HG03045 (cell line): ENCODE data around the gene TBC1D24.

Source experiments
- ATAC-seq: cut with Tn5 transposase; IDR thresholded peaks from one replicate; pipeline ENCODE4 v1.9.1; 2021; ENCODE audit warnings: mild to moderate bottlenecking, moderate library complexity; ENCODE audit not compliant: unreplicated experiment

The TBC1D24 gene

GRCh38 chr16:2514333-2515179, 39.6 kb downstream of the TBC1D24 start:
- ATAC-seq, result no peak

- ATAC-seq, result no peak
Observed at GRCh38 chr16:2515180-2515851, 40.4 kb downstream of the TBC1D24 start.

- no peak for ATAC-seq
Observed at GRCh38 chr16:2516391-2517240, 41.7 kb downstream of the TBC1D24 start.

- ATAC-seq, result no peak
Observed at GRCh38 chr16:2517954-2518605, 43.2 kb downstream of the TBC1D24 start.

- ATAC-seq, result no peak
Observed at GRCh38 chr16:2518823-2519710, 44.1 kb downstream of the TBC1D24 start.

GRCh38 chr16:2519711-2520080, 44.8 kb downstream of the TBC1D24 start:
- no peak for ATAC-seq

- ATAC-seq, result no peak
Observed at GRCh38 chr16:2520097-2520783, 45.3 kb downstream of the TBC1D24 start, which contains the start of gene AMDHD2. Gene AMDHD2 (plus strand): TSS chr16:2520371. CDS start chr16:2520459, 88 bp downstream.

GRCh38 chr16:2520784-2521531, 46.0 kb downstream of the TBC1D24 start:
- no peak for ATAC-seq

- no peak for ATAC-seq
Observed at GRCh38 chr16:2523801-2524231, 48.9 kb downstream of the TBC1D24 start.

- ATAC-seq, result no peak
Observed at GRCh38 chr16:2524339-2524938, 49.5 kb downstream of the TBC1D24 start.

GRCh38 chr16:2526135-2526534, 51.2 kb downstream of the TBC1D24 start:
- no peak for ATAC-seq

- no peak for ATAC-seq
Observed at GRCh38 chr16:2527071-2527783, 52.3 kb downstream of the TBC1D24 start.

- no peak for ATAC-seq
Observed at GRCh38 chr16:2527784-2528100, 52.8 kb downstream of the TBC1D24 start.

- ATAC-seq, result no peak
Observed at GRCh38 chr16:2528161-2529060, 53.5 kb downstream of the TBC1D24 start.

- no peak for ATAC-seq
Observed at GRCh38 chr16:2529061-2529931, 54.4 kb downstream of the TBC1D24 start.
